Liver (tissue), 9 donors: ENCODE results near the gene SNX9. TPM values are rescaled to one million over a fixed set of nuclear protein-coding genes. Genes with fewer than 3 reads are reported as not detected.

Experiments used
- DNase-seq: peaks from one replicate; pipeline ENCODE4 v3.0.0-alpha.2; 2017; ENCODE audit warnings: low spot score
- H3K27ac ChIP-seq, 2 donors: one replicate each; pipeline ENCODE4 v1.7.0; 2013; ENCODE audit warnings: inconsistent platforms in 2 of 2, low read length in 2 of 2, control low read depth in 1 of 2, low read depth in 1 of 2, mild to moderate bottlenecking in 1 of 2
- H3K27me3 ChIP-seq, 4 donors: one replicate each; pipeline versions ENCODE4 v1.6.1 to v1.7.0; 2013; ENCODE audit warnings: low read length in 3 of 4, inconsistent platforms in 1 of 4, mild to moderate bottlenecking in 1 of 4, moderate library complexity in 1 of 4; ENCODE audit not compliant: control insufficient read depth in 4 of 4, insufficient read depth in 4 of 4
- H3K36me3 ChIP-seq, 4 donors: one replicate each; pipeline versions ENCODE4 v1.6.1 to v1.7.0; 2013; ENCODE audit warnings: low read length in 3 of 4, mild to moderate bottlenecking in 3 of 4, low read depth in 1 of 4, moderate library complexity in 1 of 4; ENCODE audit not compliant: control insufficient read depth in 4 of 4, insufficient read depth in 3 of 4
- H3K4me1 ChIP-seq, 4 donors: one replicate each; pipeline versions ENCODE4 v1.6.1 to v1.7.0; 2013; ENCODE audit warnings: low read length in 3 of 4, mild to moderate bottlenecking in 3 of 4, moderate library complexity in 1 of 4; ENCODE audit not compliant: control insufficient read depth in 4 of 4, insufficient read depth in 4 of 4
- H3K4me3 ChIP-seq, 3 donors: one replicate each; pipeline versions ENCODE4 v1.6.1 to v1.7.0; 2013; ENCODE audit warnings: low read length in 3 of 3, control low read depth in 1 of 3, low read depth in 1 of 3, mild to moderate bottlenecking in 1 of 3
- H3K9ac ChIP-seq, 2 donors: one replicate each; pipeline ENCODE4 v1.7.0; 2013; ENCODE audit warnings: low read length in 2 of 2, mild to moderate bottlenecking in 2 of 2, moderate library complexity in 2 of 2, control low read depth in 1 of 2, low read depth in 1 of 2
- H3K9me3 ChIP-seq, 4 donors: one replicate each; pipeline versions ENCODE4 v1.6.1 to v1.7.0; 2013; ENCODE audit warnings: low read length in 3 of 4; ENCODE audit not compliant: control insufficient read depth in 4 of 4
- ATF3 ChIP-seq: IDR thresholded peaks from 2 replicates; pipeline ENCODE4 v1.6.1; 2016; ENCODE audit warnings: antibody characterized with exemption
- CTCF ChIP-seq: fragments of 150-350 bp; IDR thresholded peaks from 2 replicates; pipeline ENCODE4 v1.5.1; 2017; ENCODE audit warnings: improper control_type of control experiment, low read depth, low read length; ENCODE audit not compliant: missing input control
- EGR1 ChIP-seq, 2 donors: IDR thresholded peaks; 2 replicates each; pipeline ENCODE4 v1.6.1; 2016 to 2018; ENCODE audit warnings: antibody characterized with exemption in 2 of 2, low read depth in 2 of 2
- FOXA1 ChIP-seq: IDR thresholded peaks from 2 replicates; pipeline ENCODE4 v1.6.1; 2016; ENCODE audit warnings: antibody characterized with exemption
- FOXA2 ChIP-seq: IDR thresholded peaks from 2 replicates; pipeline ENCODE4 v1.6.1; 2016; ENCODE audit warnings: antibody characterized with exemption
- GABPA ChIP-seq, 2 donors: IDR thresholded peaks in 1 of 2; conservative IDR thresholded peaks in 1 of 2; 2 replicates each; pipeline ENCODE4 v1.6.1; 2016; ENCODE audit warnings: antibody characterized with exemption in 2 of 2, mild to moderate bottlenecking in 1 of 2, moderate library complexity in 1 of 2
- HNF4A ChIP-seq, 2 donors: conservative IDR thresholded peaks; 2 replicates each; pipeline ENCODE4 v1.6.1; 2016; ENCODE audit warnings: antibody characterized with exemption in 2 of 2, mild to moderate bottlenecking in 2 of 2
- JUND ChIP-seq, 2 donors: IDR thresholded peaks; 2 replicates each; pipeline ENCODE4 v1.6.1; 2016; ENCODE audit warnings: antibody characterized with exemption in 2 of 2
- NR2F2 ChIP-seq: IDR thresholded peaks from 2 replicates; pipeline ENCODE4 v1.6.1; 2016; ENCODE audit warnings: antibody characterized with exemption
- RAD21 ChIP-seq, 2 donors: IDR thresholded peaks; 2 replicates each; pipeline ENCODE4 v1.6.1; 2016; ENCODE audit warnings: antibody characterized with exemption in 2 of 2, mild to moderate bottlenecking in 2 of 2
- RXRA ChIP-seq, 2 donors: IDR thresholded peaks; 2 replicates each; pipeline ENCODE4 v1.6.1; 2017 to 2018; ENCODE audit warnings: antibody characterized with exemption in 2 of 2, mild to moderate bottlenecking in 1 of 2
- SP1 ChIP-seq: IDR thresholded peaks from 2 replicates; pipeline ENCODE4 v1.6.1; 2018; ENCODE audit warnings: antibody characterized with exemption, mild to moderate bottlenecking
- YY1 ChIP-seq: IDR thresholded peaks from 2 replicates; pipeline ENCODE4 v1.6.1; 2016; ENCODE audit warnings: antibody characterized with exemption, mild to moderate bottlenecking
- WGBS: extraction: QIAGEN DNeasy Blood & Tissue Kit; methylation state at CpG from one replicate; pipeline ENCODE4 v1.1.7; 2013; 5-methylcytosine and 5-hydroxymethylcytosine counted together
- polyA plus RNA-seq, 2 donors: library from polyadenylated mRNA; stranded (reverse) in 1 of 2; unstranded in 1 of 2; fragments of 200-250 nt in 1 of 2; fragments of >200 nt in 1 of 2; fragmentation: Nextera tagmentation in 1 of 2; extraction: Ambion mirVana in 1 of 2; gene quantifications; one replicate each; pipeline versions ENCODE4 v1.2.1 to v1.2.3, GENCODE V29; 2013 to 2015
- total RNA-seq, 2 donors: library from RNA; depleted of rRNA; stranded (reverse); fragments of >200 nt; gene quantifications; one replicate each; pipeline ENCODE4 v1.2.3, GENCODE V29; 2014
- TF ChIP-seq, protein P1 (sequence below): IDR thresholded peaks from 2 replicates; pipeline ENCODE4 v1.6.1; 2016; ENCODE audit warnings: antibody characterized with exemption
- donor health status: healthy.
- donor health status: healthy.
- donor health status: healthy.
- donor health status: healthy.
- donor health status: healthy.

The SNX9 gene
- total and polyA plus RNA-seq, 4 donors: 16.4 to 31.0 (median 22.3) TPM

- TF ChIP-seq ATF3 (no peak), FOXA2 (no peak), CTCF (no peak), SP1 (no peak), EGR1 (IDR thresholded peaks at IDR 0.05; ENCODE audit: low read depth in 2 of 2) (no peak)
- TF ChIP-seq, protein P1, sequence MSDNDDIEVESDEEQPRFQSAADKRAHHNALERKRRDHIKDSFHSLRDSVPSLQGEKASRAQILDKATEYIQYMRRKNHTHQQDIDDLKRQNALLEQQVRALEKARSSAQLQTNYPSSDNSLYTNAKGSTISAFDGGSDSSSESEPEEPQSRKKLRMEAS: no peak
- no peak for DNase-seq
- H3K36me3 ChIP-seq: no peaks in the 10 kb centered on the region
- peaks cover 1 to 5% (median 2%) of the 10 kb centered on the region in 4 donors for H3K9me3 ChIP-seq
- no peaks in the 10 kb centered on the region for H3K27me3 ChIP-seq
- H3K9ac ChIP-seq: no peak overlapping the region
- H3K27ac ChIP-seq: no peak overlapping the region
- WGBS: 81% methylated on average over 3 of the region's 3 CpGs
- H3K4me1 ChIP-seq: no peaks in the 10 kb centered on the region
- H3K4me3 ChIP-seq: no peak overlapping the region
Observed at GRCh38 chr6:157964100-157964499, 141.1 kb downstream of the SNX9 start.

- 97% methylated on average over 3 of the region's 3 CpGs for WGBS
- H3K4me1 ChIP-seq: no peaks in the 10 kb centered on the region
- no peak overlapping the region for H3K9ac ChIP-seq
- no peaks in the 10 kb centered on the region for H3K9me3 ChIP-seq
- no peak for DNase-seq
- no peaks in the 10 kb centered on the region for H3K27me3 ChIP-seq
- TF ChIP-seq EGR1 (IDR thresholded peaks at IDR 0.05; ENCODE audit: low read depth in 2 of 2) (no peak), NR2F2 (no peak), HNF4A (conservative IDR thresholded peaks at IDR 0.05) (no peak), FOXA1 (no peak), ATF3 (no peak), CTCF (no peak)
- TF ChIP-seq, protein P1: no peak
- H3K4me3 ChIP-seq: no peak overlapping the region
- no peaks in the 10 kb centered on the region for H3K36me3 ChIP-seq
- H3K27ac ChIP-seq: no peak overlapping the region
Observed at GRCh38 chr6:157965387-157965786, 142.3 kb downstream of the SNX9 start.

- Histone ChIP-seq H3K4me3 (no peak overlapping the region), H3K9me3 (no peaks in the 10 kb centered on the region), H3K27ac (no peak overlapping the region), H3K4me1 (no peaks in the 10 kb centered on the region), H3K27me3 (no peaks in the 10 kb centered on the region), H3K9ac (no peak overlapping the region), H3K36me3 (no peaks in the 10 kb centered on the region)
- no peak for DNase-seq
- TF ChIP-seq RAD21 (IDR thresholded peaks at IDR 0.05) (no peak), GABPA (IDR thresholded peaks at IDR 0.05 in 1 of 2, conservative IDR thresholded peaks at IDR 0.05 in 1 of 2) (no peak), JUND (IDR thresholded peaks at IDR 0.05) (no peak), SP1 (no peak), RXRA (IDR thresholded peaks at IDR 0.05) (no peak), YY1 (no peak), FOXA2 (no peak), HNF4A (conservative IDR thresholded peaks at IDR 0.05) (no peak), NR2F2 (no peak)
- TF ChIP-seq, protein P1: no peak
- 85% methylated on average over 8 of the region's 8 CpGs for WGBS
Observed at GRCh38 chr6:157966589-157966977, 143.5 kb downstream of the SNX9 start.
